Activated naive CD4-positive, alpha-beta T cell treated with anti-CD3 and anti-CD28 coated beads, Interleukin-2, amount 10 ng/mL, durations not matched to agents 7 days and 5 days (primary cell): Measurements from ENCODE around the gene RNLS.
"Not testable (repeated sequence)": the region's sequence is repeated elsewhere in the genome, so short reads cannot be mapped to it uniquely, and the experiment has no call there.

ENCODE experiments used
- CTCF ChIA-PET: fragments of 350-600 bp; sonication (Branson Sonifier 250); formaldehyde crosslinking; loops from one replicate; lab custom pipeline; 2021; ENCODE audit warnings: antibody characterized with exemption; lab: Charles Lee
- DNase-seq: peaks from one replicate; pipeline ENCODE4 v3.0.0-alpha.2; 2020
- H3K27ac Mint-ChIP-seq: one replicate; pipeline ENCODE4 v1.8.0; 2021; ENCODE audit warnings: mild to moderate bottlenecking, moderate library complexity, mixed read lengths
- H3K27me3 Mint-ChIP-seq: one replicate; pipeline ENCODE4 v1.8.0; 2021; ENCODE audit warnings: mild to moderate bottlenecking, mixed read lengths
- H3K36me3 Mint-ChIP-seq: one replicate; pipeline ENCODE4 v1.8.0; 2021; ENCODE audit warnings: mixed read lengths
- H3K4me1 Mint-ChIP-seq: one replicate; pipeline ENCODE4 v1.8.0; 2021; ENCODE audit warnings: mixed read lengths
- H3K4me3 Mint-ChIP-seq: one replicate; pipeline ENCODE4 v1.8.0; 2021; ENCODE audit warnings: mild to moderate bottlenecking, moderate library complexity, mixed read lengths
- H3K9me3 Mint-ChIP-seq: one replicate; pipeline ENCODE4 v1.8.0; 2021; ENCODE audit warnings: mixed read lengths

RNLS gene

GRCh38 chr10:88494537-88494936 is 88.6 kb downstream of the RNLS start:
- CTCF ChIA-PET, result no interaction called here

GRCh38 chr10:88493691-88494483 is 89.2 kb downstream of the RNLS start:
- Mint-ChIP-seq H3K4me1 (peaks cover 25% of the 10 kb centered on the region), H3K36me3 (peaks cover 3% of the 10 kb centered on the region), H3K9me3 (no peaks in the 10 kb centered on the region), H3K27ac (no peak overlapping the region), H3K27me3 (peaks cover 4% of the 10 kb centered on the region), H3K4me3 (no peak overlapping the region)
- DNase-seq, result no peak
- CTCF ChIA-PET, result no interaction called here

More at GRCh38 chr10:88494537-88494936, 88.6 kb downstream of the RNLS start:
- Mint-ChIP-seq H3K27ac (no peak overlapping the region), H3K36me3 (peaks cover 3% of the 10 kb centered on the region), H3K9me3 (no peaks in the 10 kb centered on the region), H3K27me3 (peaks cover 4% of the 10 kb centered on the region), H3K4me1 (peaks cover 18% of the 10 kb centered on the region), H3K4me3 (no peak overlapping the region)
- no peak for DNase-seq

- H3K27me3 Mint-ChIP-seq, result peaks cover 4% of the 10 kb centered on the region
- no peaks in the 10 kb centered on the region for H3K9me3 Mint-ChIP-seq
- DNase-seq, result no peak
- H3K4me1 Mint-ChIP-seq, result peaks cover 22% of the 10 kb centered on the region
- H3K36me3 Mint-ChIP-seq, result no peaks in the 10 kb centered on the region
- CTCF ChIA-PET, result no interaction called here
- H3K27ac Mint-ChIP-seq, result no peak overlapping the region
- no peak overlapping the region for H3K4me3 Mint-ChIP-seq
These were observed 91.8 kb downstream of the RNLS start for GRCh38 chr10:88491314-88491713.

DNA sequence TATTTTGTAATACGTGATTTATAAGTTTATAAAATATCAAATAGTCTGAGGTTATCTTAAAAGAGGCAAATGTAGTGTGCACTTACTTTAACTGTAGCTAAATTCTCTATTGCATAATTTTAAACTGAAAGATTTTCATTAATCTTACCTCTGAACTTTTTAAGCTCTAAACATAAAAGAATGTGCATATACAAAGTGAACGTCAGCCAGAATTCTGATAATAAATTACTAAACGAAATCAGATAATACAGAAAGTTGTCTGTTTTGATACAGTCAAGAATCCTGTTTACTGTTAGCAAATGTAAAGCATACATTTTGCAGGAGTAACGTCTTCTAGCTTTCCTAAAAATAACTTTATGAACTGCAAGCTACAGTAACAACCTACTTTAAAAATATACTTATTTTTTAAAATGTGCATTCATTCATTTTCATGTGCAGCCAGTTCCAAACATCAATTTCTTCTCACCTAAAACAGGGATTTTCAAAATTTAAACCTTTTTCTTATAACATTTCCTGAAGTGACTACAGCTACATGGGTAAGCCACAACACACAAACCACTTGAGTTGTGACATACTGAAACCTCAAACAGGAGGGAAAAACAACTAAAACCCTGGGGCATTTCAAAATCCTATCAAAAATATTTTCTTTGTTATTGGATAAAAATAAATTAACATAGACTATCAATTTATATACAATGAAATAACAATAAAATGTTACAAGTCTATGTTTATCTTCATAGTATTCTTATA is 92.7 kb downstream of the RNLS start:
- no peak for DNase-seq
- no peaks in the 10 kb centered on the region for H3K36me3 Mint-ChIP-seq
- CTCF ChIA-PET, result no interaction called here

GRCh38 chr10:88489107-88489506 is 94.0 kb downstream of the RNLS start:
- H3K36me3 Mint-ChIP-seq, result no peaks in the 10 kb centered on the region

More for the DNA sequence above, 92.7 kb downstream of the RNLS start:
- no peaks in the 10 kb centered on the region for H3K27me3 Mint-ChIP-seq
- no peaks in the 10 kb centered on the region for H3K9me3 Mint-ChIP-seq
- H3K4me3 Mint-ChIP-seq, result no peak overlapping the region
- no peak overlapping the region for H3K27ac Mint-ChIP-seq
- H3K4me1 Mint-ChIP-seq, result peaks cover 22% of the 10 kb centered on the region

GRCh38 chr10:88486816-88487215 is 96.3 kb downstream of the RNLS start:
- H3K4me3 Mint-ChIP-seq, H3K9me3 Mint-ChIP-seq, DNase-seq, H3K27me3 Mint-ChIP-seq, H3K36me3 Mint-ChIP-seq, H3K27ac Mint-ChIP-seq, CTCF ChIA-PET: not testable (repeated sequence)
- peaks cover 22% of the 10 kb centered on the region for H3K4me1 Mint-ChIP-seq

More at GRCh38 chr10:88489107-88489506, 94.0 kb downstream of the RNLS start:
- no peak overlapping the region for H3K27ac Mint-ChIP-seq
- H3K4me1 Mint-ChIP-seq, result peaks cover 22% of the 10 kb centered on the region
- H3K4me3 Mint-ChIP-seq, result no peak overlapping the region
- no peaks in the 10 kb centered on the region for H3K27me3 Mint-ChIP-seq
- no peaks in the 10 kb centered on the region for H3K9me3 Mint-ChIP-seq
- CTCF ChIA-PET, result no interaction called here
- DNase-seq, result no peak

GRCh38 chr10:88482220-88482619 is 100.9 kb downstream of the RNLS start:
- Mint-ChIP-seq H3K27ac (no peak overlapping the region), H3K9me3 (no peaks in the 10 kb centered on the region), H3K4me1 (no peaks in the 10 kb centered on the region), H3K36me3 (no peaks in the 10 kb centered on the region), H3K4me3 (no peak overlapping the region), H3K27me3 (peaks cover 4% of the 10 kb centered on the region)
- CTCF ChIA-PET, result interaction anchor here (0.7 kb wide), 1 partner anchor 82 kb away, joined by 3 read pairs; no protein-coding TSS in a partner anchor
- DNase-seq, result no peak

- Mint-ChIP-seq H3K36me3 (no peaks in the 10 kb centered on the region), H3K27me3 (peaks cover 8% of the 10 kb centered on the region), H3K4me3 (no peak overlapping the region), H3K4me1 (no peaks in the 10 kb centered on the region), H3K9me3 (no peaks in the 10 kb centered on the region), H3K27ac (no peak overlapping the region)
- CTCF ChIA-PET, result no interaction called here
- no peak for DNase-seq
These were observed 104.9 kb downstream of the RNLS start for GRCh38 chr10:88478256-88478655.

- H3K4me3 Mint-ChIP-seq, result no peak overlapping the region
- CTCF ChIA-PET, result no interaction called here
- H3K36me3 Mint-ChIP-seq, result no peaks in the 10 kb centered on the region
- DNase-seq, result no peak
- H3K4me1 Mint-ChIP-seq, result no peaks in the 10 kb centered on the region
- no peak overlapping the region for H3K27ac Mint-ChIP-seq
- H3K27me3 Mint-ChIP-seq, result peaks cover 4% of the 10 kb centered on the region
- no peaks in the 10 kb centered on the region for H3K9me3 Mint-ChIP-seq
These were observed 105.6 kb downstream of the RNLS start for GRCh38 chr10:88477343-88478085.

- Mint-ChIP-seq H3K27me3 (peaks cover 9% of the 10 kb centered on the region), H3K27ac (no peak overlapping the region), H3K9me3 (no peaks in the 10 kb centered on the region), H3K36me3 (no peaks in the 10 kb centered on the region), H3K4me3 (no peak overlapping the region), H3K4me1 (no peaks in the 10 kb centered on the region)
- CTCF ChIA-PET, result interaction anchor here (0.9 kb wide), 1 partner anchor 11 kb away, joined by 3 read pairs; no protein-coding TSS in a partner anchor
- no peak for DNase-seq
These were observed 108.0 kb downstream of the RNLS start for GRCh38 chr10:88474884-88475844.

- H3K36me3 Mint-ChIP-seq, result no peaks in the 10 kb centered on the region
These were observed 108.9 kb downstream of the RNLS start for GRCh38 chr10:88473989-88474883.

DNA sequence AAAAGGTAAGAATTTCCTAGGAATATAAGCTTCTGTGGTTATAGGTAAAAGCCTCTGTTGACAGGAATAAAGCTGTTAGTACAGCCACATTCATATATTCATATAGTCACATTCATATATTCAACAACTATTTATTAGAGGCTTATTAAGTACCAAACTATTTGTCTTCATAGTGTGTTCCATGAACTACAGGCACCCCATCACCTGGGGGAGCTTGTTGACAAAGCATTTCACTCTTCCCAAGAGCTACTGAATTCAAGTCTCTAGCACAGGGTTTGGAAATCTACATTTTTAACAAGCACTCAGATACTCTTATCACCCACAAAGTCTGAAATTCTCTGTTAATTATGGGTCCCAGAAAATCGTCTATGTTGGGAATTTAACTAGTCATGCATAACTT is 110.6 kb downstream of the RNLS start:
- Mint-ChIP-seq H3K27ac (no peak overlapping the region), H3K9me3 (no peaks in the 10 kb centered on the region), H3K27me3 (peaks cover 9% of the 10 kb centered on the region), H3K4me3 (no peak overlapping the region), H3K4me1 (no peaks in the 10 kb centered on the region), H3K36me3 (no peaks in the 10 kb centered on the region)
- CTCF ChIA-PET, result no interaction called here
- DNase-seq, result no peak

More at GRCh38 chr10:88473989-88474883, 108.9 kb downstream of the RNLS start:
- CTCF ChIA-PET, result interaction anchor here (0.9 kb wide), 1 partner anchor 10 kb away, joined by 3 read pairs; no protein-coding TSS in a partner anchor
- Mint-ChIP-seq H3K4me1 (no peaks in the 10 kb centered on the region), H3K4me3 (no peak overlapping the region), H3K27ac (no peak overlapping the region), H3K27me3 (peaks cover 9% of the 10 kb centered on the region), H3K9me3 (no peaks in the 10 kb centered on the region)
- no peak for DNase-seq
